H1 (cell line): Measurements from ENCODE around the gene OXLD1. TPM values are rescaled to one million over a fixed set of nuclear protein-coding genes. Genes with fewer than 3 reads are reported as not detected.

ENCODE experiments used
- BRCA1 ChIP-seq: IDR thresholded peaks from 2 replicates; pipeline ENCODE4 v1.6.1; 2012; ENCODE audit warnings: low read depth, low read length, improper control_type of control experiment
- KDM5A ChIP-seq: fragments of 200-600 bp; IDR thresholded peaks from 2 replicates; pipeline ENCODE4 v1.7.1; 2012; ENCODE audit warnings: mild to moderate bottlenecking, low read length, inconsistent platforms, mixed read lengths
- RXRA ChIP-seq: IDR thresholded peaks from 2 replicates; pipeline ENCODE4 v1.6.1; 2011; ENCODE audit warnings: low read depth, mild to moderate bottlenecking, low read length, moderate library complexity; ENCODE audit not compliant: insufficient read depth
- SP4 ChIP-seq: IDR thresholded peaks from 2 replicates; pipeline ENCODE4 v1.6.1; 2012; ENCODE audit warnings: low read length, inconsistent platforms
- polyA plus RNA-seq, 7 experiments: library from polyadenylated mRNA; depleted of rRNA in 3 of 7; stranded (reverse) in 5 of 7; unstranded in 2 of 7; fragments of >200 nt in 5 of 7; fragments of 200-250 nt in 2 of 7; gene quantifications; 1 replicate in 5 of 7; 2 replicates in 1 of 7; 4 replicates in 1 of 7; pipeline versions ENCODE4 v1.2.1 to v1.2.3, GENCODE V29; 2011 to 2013; ENCODE audit warnings: missing spikeins in 2 of 7, mixed read lengths in 2 of 7
- total RNA-seq: library from RNA; stranded (reverse); fragmentation: NEBNext Ultra II Directional; extraction: Animal tissue kit (Norgen Biotek cat#: 25700); gene quantifications from 2 replicates; pipeline ENCODE4 v1.2.1, GENCODE V29; 2021
- TF ChIP-seq, protein P1 (sequence below): IDR thresholded peaks from 2 replicates; pipeline ENCODE4 v1.6.1; 2012; ENCODE audit warnings: low read length, inconsistent platforms
- TF ChIP-seq, protein P2 (sequence below): fragments of 300-600 bp; sonication (generic); IDR thresholded peaks from 2 replicates; pipeline ENCODE4 v1.7.1; 2012; ENCODE audit warnings: low read length, moderate library complexity, mild to moderate bottlenecking, inconsistent platforms; ENCODE audit not compliant: insufficient replicate concordance
- TF ChIP-seq, protein P3 (sequence below): IDR thresholded peaks from 2 replicates; pipeline ENCODE4 v1.6.1; 2012; ENCODE audit warnings: inconsistent platforms

The OXLD1 gene
- total and polyA plus RNA-seq, 2 of the 8 experiments (the other 6 are each of a cell fraction or from before 2014, with no cell fraction given): 41.5 to 61.9 TPM

DNA sequence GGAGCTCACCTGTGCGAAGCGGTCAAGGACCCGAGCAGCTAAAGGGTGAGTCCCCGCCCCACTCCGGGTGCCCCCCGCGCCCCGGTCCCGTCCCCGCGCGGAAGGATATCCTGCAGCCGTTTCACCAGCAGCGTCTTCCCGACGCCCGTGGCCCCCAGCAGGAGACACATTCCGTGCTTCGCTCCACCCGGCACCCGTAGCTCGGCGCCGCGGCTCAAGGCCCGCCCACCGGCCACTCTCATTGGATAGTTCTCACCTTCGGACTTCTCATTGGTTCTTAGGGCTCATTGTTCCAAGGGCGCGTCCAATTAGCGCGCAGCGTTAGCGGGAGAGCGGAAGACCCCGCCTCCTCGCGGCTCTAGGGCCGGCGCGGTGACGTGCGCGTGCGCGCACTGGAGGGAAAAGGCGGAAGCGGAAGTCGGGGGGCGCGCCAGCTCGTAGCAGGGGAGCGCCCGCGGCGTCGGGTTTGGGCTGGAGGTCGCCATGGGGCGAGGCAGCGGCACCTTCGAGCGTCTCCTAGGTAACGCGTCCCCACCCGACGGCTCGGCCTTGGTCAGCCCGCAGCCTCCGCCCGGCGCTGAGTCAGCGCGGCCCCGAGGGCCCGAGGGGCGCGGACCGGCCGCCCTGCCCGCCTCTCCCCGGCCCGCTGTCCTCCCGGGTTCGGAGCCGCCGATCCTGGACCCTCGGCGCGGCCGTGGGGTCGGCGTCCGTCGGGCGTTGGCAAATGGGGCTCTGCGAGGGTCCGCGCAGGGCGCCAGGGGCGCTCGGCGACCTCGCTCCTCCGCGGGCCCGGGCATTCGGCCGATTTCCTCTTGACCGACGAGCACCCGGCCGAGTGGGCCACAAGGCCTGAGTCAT lies 17.4 kb upstream of the OXLD1 start, which contains the start of the genes ARL16 and HGS (continued):
- TF ChIP-seq KDM5A (0 out of 2 replicates have a peak, but pooled peaks have one; percentile 40), BRCA1 (no peak), SP4 (0 out of 2 replicates have a peak, but pooled peaks have one; percentile 43), RXRA (no peak)
- TF ChIP-seq, protein P1, sequence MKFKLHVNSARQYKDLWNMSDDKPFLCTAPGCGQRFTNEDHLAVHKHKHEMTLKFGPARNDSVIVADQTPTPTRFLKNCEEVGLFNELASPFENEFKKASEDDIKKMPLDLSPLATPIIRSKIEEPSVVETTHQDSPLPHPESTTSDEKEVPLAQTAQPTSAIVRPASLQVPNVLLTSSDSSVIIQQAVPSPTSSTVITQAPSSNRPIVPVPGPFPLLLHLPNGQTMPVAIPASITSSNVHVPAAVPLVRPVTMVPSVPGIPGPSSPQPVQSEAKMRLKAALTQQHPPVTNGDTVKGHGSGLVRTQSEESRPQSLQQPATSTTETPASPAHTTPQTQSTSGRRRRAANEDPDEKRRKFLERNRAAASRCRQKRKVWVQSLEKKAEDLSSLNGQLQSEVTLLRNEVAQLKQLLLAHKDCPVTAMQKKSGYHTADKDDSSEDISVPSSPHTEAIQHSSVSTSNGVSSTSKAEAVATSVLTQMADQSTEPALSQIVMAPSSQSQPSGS: no peak
- TF ChIP-seq, protein P2, sequence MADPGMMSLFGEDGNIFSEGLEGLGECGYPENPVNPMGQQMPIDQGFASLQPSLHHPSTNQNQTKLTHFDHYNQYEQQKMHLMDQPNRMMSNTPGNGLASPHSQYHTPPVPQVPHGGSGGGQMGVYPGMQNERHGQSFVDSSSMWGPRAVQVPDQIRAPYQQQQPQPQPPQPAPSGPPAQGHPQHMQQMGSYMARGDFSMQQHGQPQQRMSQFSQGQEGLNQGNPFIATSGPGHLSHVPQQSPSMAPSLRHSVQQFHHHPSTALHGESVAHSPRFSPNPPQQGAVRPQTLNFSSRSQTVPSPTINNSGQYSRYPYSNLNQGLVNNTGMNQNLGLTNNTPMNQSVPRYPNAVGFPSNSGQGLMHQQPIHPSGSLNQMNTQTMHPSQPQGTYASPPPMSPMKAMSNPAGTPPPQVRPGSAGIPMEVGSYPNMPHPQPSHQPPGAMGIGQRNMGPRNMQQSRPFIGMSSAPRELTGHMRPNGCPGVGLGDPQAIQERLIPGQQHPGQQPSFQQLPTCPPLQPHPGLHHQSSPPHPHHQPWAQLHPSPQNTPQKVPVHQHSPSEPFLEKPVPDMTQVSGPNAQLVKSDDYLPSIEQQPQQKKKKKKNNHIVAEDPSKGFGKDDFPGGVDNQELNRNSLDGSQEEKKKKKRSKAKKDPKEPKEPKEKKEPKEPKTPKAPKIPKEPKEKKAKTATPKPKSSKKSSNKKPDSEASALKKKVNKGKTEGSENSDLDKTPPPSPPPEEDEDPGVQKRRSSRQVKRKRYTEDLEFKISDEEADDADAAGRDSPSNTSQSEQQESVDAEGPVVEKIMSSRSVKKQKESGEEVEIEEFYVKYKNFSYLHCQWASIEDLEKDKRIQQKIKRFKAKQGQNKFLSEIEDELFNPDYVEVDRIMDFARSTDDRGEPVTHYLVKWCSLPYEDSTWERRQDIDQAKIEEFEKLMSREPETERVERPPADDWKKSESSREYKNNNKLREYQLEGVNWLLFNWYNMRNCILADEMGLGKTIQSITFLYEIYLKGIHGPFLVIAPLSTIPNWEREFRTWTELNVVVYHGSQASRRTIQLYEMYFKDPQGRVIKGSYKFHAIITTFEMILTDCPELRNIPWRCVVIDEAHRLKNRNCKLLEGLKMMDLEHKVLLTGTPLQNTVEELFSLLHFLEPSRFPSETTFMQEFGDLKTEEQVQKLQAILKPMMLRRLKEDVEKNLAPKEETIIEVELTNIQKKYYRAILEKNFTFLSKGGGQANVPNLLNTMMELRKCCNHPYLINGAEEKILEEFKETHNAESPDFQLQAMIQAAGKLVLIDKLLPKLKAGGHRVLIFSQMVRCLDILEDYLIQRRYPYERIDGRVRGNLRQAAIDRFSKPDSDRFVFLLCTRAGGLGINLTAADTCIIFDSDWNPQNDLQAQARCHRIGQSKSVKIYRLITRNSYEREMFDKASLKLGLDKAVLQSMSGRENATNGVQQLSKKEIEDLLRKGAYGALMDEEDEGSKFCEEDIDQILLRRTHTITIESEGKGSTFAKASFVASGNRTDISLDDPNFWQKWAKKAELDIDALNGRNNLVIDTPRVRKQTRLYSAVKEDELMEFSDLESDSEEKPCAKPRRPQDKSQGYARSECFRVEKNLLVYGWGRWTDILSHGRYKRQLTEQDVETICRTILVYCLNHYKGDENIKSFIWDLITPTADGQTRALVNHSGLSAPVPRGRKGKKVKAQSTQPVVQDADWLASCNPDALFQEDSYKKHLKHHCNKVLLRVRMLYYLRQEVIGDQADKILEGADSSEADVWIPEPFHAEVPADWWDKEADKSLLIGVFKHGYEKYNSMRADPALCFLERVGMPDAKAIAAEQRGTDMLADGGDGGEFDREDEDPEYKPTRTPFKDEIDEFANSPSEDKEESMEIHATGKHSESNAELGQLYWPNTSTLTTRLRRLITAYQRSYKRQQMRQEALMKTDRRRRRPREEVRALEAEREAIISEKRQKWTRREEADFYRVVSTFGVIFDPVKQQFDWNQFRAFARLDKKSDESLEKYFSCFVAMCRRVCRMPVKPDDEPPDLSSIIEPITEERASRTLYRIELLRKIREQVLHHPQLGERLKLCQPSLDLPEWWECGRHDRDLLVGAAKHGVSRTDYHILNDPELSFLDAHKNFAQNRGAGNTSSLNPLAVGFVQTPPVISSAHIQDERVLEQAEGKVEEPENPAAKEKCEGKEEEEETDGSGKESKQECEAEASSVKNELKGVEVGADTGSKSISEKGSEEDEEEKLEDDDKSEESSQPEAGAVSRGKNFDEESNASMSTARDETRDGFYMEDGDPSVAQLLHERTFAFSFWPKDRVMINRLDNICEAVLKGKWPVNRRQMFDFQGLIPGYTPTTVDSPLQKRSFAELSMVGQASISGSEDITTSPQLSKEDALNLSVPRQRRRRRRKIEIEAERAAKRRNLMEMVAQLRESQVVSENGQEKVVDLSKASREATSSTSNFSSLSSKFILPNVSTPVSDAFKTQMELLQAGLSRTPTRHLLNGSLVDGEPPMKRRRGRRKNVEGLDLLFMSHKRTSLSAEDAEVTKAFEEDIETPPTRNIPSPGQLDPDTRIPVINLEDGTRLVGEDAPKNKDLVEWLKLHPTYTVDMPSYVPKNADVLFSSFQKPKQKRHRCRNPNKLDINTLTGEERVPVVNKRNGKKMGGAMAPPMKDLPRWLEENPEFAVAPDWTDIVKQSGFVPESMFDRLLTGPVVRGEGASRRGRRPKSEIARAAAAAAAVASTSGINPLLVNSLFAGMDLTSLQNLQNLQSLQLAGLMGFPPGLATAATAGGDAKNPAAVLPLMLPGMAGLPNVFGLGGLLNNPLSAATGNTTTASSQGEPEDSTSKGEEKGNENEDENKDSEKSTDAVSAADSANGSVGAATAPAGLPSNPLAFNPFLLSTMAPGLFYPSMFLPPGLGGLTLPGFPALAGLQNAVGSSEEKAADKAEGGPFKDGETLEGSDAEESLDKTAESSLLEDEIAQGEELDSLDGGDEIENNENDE: no peak
- TF ChIP-seq, protein P3, sequence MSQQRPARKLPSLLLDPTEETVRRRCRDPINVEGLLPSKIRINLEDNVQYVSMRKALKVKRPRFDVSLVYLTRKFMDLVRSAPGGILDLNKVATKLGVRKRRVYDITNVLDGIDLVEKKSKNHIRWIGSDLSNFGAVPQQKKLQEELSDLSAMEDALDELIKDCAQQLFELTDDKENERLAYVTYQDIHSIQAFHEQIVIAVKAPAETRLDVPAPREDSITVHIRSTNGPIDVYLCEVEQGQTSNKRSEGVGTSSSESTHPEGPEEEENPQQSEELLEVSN: no peak; the same call in 1 of the 2 replicates
